Activated naive CD4-positive, alpha-beta T cell treated with anti-CD3 and anti-CD28 coated beads for 36 hours (primary cell): ENCODE results near the gene PDCD1LG2. TPM values are rescaled to one million over a fixed set of nuclear protein-coding genes. Genes with fewer than 3 reads are reported as not detected.

ENCODE experiments used
- CTCF ChIA-PET: fragments of 350-600 bp; sonication (Branson Sonifier 250); formaldehyde crosslinking; loops from one replicate; lab custom pipeline; 2021; ENCODE audit warnings: antibody characterized with exemption; lab: Charles Lee
- DNase-seq: peaks from one replicate; pipeline ENCODE4 v3.0.0-alpha.2; 2020
- H3K27ac Mint-ChIP-seq: one replicate; pipeline ENCODE4 v1.8.0; 2021; ENCODE audit warnings: mild to moderate bottlenecking, mixed read lengths
- H3K27me3 Mint-ChIP-seq: one replicate; pipeline ENCODE4 v1.8.0; 2021; ENCODE audit warnings: low read depth, mixed read lengths
- H3K36me3 Mint-ChIP-seq: one replicate; pipeline ENCODE4 v1.8.0; 2021; ENCODE audit warnings: low read depth, mixed read lengths
- H3K4me1 Mint-ChIP-seq: one replicate; pipeline ENCODE4 v1.8.0; 2021; ENCODE audit warnings: low read depth, mixed read lengths
- H3K4me3 Mint-ChIP-seq: one replicate; pipeline ENCODE4 v1.8.0; 2021; ENCODE audit warnings: mild to moderate bottlenecking, moderate library complexity, mixed read lengths
- H3K9me3 Mint-ChIP-seq: one replicate; pipeline ENCODE4 v1.8.0; 2021; ENCODE audit warnings: mixed read lengths
- intact Hi-C: fragments of 100-400 bp; cut with micrococcal nuclease; formaldehyde crosslinking; loops from one replicate; pipeline ENCODE4 v1.15.1; 2023
- total RNA-seq, 2 experiments: library from RNA; stranded (reverse); gene quantifications; one replicate each; pipeline ENCODE4 v1.2.3, GENCODE V29; 2021

The PDCD1LG2 gene
- total RNA-seq, 2 experiments from 2014 or later = 0.10 TPM; not detected in 1

GRCh38 chr9:5549658-5550650 is 39.6 kb downstream of the PDCD1LG2 start:
- no peak overlapping the region for H3K27ac Mint-ChIP-seq
- H3K4me3 Mint-ChIP-seq = no peak overlapping the region
- peaks cover 4% of the 10 kb centered on the region for H3K4me1 Mint-ChIP-seq
- H3K27me3 Mint-ChIP-seq = no peaks in the 10 kb centered on the region
- H3K9me3 Mint-ChIP-seq = no peaks in the 10 kb centered on the region
- intact Hi-C loops = no loop called here
- no peak for DNase-seq
- H3K36me3 Mint-ChIP-seq = no peaks in the 10 kb centered on the region
- CTCF ChIA-PET = interaction anchor here (0.6 to 1.4 kb wide), 6 partner anchors 13 to 59 kb away, joined by 3 to 4 read pairs (median 3); no protein-coding TSS in a partner anchor

GRCh38 chr9:5551368-5552150 is 41.2 kb downstream of the PDCD1LG2 start:
- intact Hi-C loops = no loop called here
- no peak overlapping the region for H3K27ac Mint-ChIP-seq
- H3K4me1 Mint-ChIP-seq = no peaks in the 10 kb centered on the region
- DNase-seq = no peak
- no peaks in the 10 kb centered on the region for H3K27me3 Mint-ChIP-seq
- H3K9me3 Mint-ChIP-seq = no peaks in the 10 kb centered on the region
- CTCF ChIA-PET = interaction anchor here (0.7 to 1.0 kb wide), 2 partner anchors 13 to 38 kb away, joined by 3 read pairs; no protein-coding TSS in a partner anchor
- H3K4me3 Mint-ChIP-seq = no peak overlapping the region
- H3K36me3 Mint-ChIP-seq = no peaks in the 10 kb centered on the region

GRCh38 chr9:5552301-5552700 is 42.0 kb downstream of the PDCD1LG2 start:
- no peaks in the 10 kb centered on the region for H3K9me3 Mint-ChIP-seq
- no peak overlapping the region for H3K4me3 Mint-ChIP-seq
- H3K27me3 Mint-ChIP-seq = no peaks in the 10 kb centered on the region
- CTCF ChIA-PET = interaction anchor here (0.7 kb wide), 1 partner anchor 37 kb away, joined by 3 read pairs; no protein-coding TSS in a partner anchor
- no peak for DNase-seq
- no peak overlapping the region for H3K27ac Mint-ChIP-seq
- intact Hi-C loops = no loop called here
- no peaks in the 10 kb centered on the region for H3K36me3 Mint-ChIP-seq
- peaks cover 6% of the 10 kb centered on the region for H3K4me1 Mint-ChIP-seq

- CTCF ChIA-PET = interaction anchor here (1.4 kb wide), 1 partner anchor 103 kb away, joined by 5 read pairs; the partner anchor contains the start of gene CD274
- no peaks in the 10 kb centered on the region for H3K9me3 Mint-ChIP-seq
- H3K36me3 Mint-ChIP-seq = no peaks in the 10 kb centered on the region
- peaks cover 15% of the 10 kb centered on the region for H3K4me1 Mint-ChIP-seq
- no peak overlapping the region for H3K4me3 Mint-ChIP-seq
- H3K27me3 Mint-ChIP-seq = no peaks in the 10 kb centered on the region
- H3K27ac Mint-ChIP-seq = no peak overlapping the region
- no peak for DNase-seq
- intact Hi-C loops = no loop called here
Measured at GRCh38 chr9:5553211-5553610, 42.9 kb downstream of the PDCD1LG2 start.

- Mint-ChIP-seq H3K27ac (no peak overlapping the region), H3K4me3 (no peak overlapping the region), H3K36me3 (peaks cover 2% of the 10 kb centered on the region), H3K27me3 (no peaks in the 10 kb centered on the region), H3K9me3 (no peaks in the 10 kb centered on the region), H3K4me1 (peaks cover 23% of the 10 kb centered on the region)
- intact Hi-C loops = no loop called here
- no peak for DNase-seq
- CTCF ChIA-PET = interaction anchor here (0.5 to 1.4 kb wide), 2 partner anchors 33 to 104 kb away, joined by 3 to 5 read pairs; partner anchors contain the start of gene CD274
Measured at GRCh38 chr9:5554254-5554653, 43.9 kb downstream of the PDCD1LG2 start.

GRCh38 chr9:5556101-5556705 is 45.9 kb downstream of the PDCD1LG2 start:
- H3K27ac Mint-ChIP-seq = no peak overlapping the region
- CTCF ChIA-PET = no interaction called here

GRCh38 chr9:5557606-5558587 is 47.6 kb downstream of the PDCD1LG2 start:
- intact Hi-C loops = loop anchor here (1.0 kb wide), 1 partner anchor 99 kb away; no protein-coding TSS in a partner anchor

More at GRCh38 chr9:5556101-5556705, 45.9 kb downstream of the PDCD1LG2 start:
- H3K4me3 Mint-ChIP-seq = no peak overlapping the region
- DNase-seq = no peak
- H3K36me3 Mint-ChIP-seq = peaks cover 2% of the 10 kb centered on the region
- intact Hi-C loops = no loop called here
- H3K9me3 Mint-ChIP-seq = no peaks in the 10 kb centered on the region
- H3K4me1 Mint-ChIP-seq = peaks cover 32% of the 10 kb centered on the region
- H3K27me3 Mint-ChIP-seq = no peaks in the 10 kb centered on the region

GRCh38 chr9:5559659-5560058 is 49.3 kb downstream of the PDCD1LG2 start:
- H3K27ac Mint-ChIP-seq = no peak overlapping the region
- no peak overlapping the region for H3K4me3 Mint-ChIP-seq
- no peaks in the 10 kb centered on the region for H3K9me3 Mint-ChIP-seq
- intact Hi-C loops = no loop called here
- DNase-seq = no peak
- CTCF ChIA-PET = interaction anchor here (0.9 to 1.3 kb wide), 3 partner anchors 31 to 294 kb away, joined by 3 to 5 read pairs (median 3); no protein-coding TSS in a partner anchor
- no peaks in the 10 kb centered on the region for H3K27me3 Mint-ChIP-seq
- peaks cover 2% of the 10 kb centered on the region for H3K36me3 Mint-ChIP-seq
- H3K4me1 Mint-ChIP-seq = peaks cover 54% of the 10 kb centered on the region

More at GRCh38 chr9:5557606-5558587, 47.6 kb downstream of the PDCD1LG2 start:
- Mint-ChIP-seq H3K4me3 (no peak overlapping the region), H3K36me3 (peaks cover 2% of the 10 kb centered on the region), H3K9me3 (no peaks in the 10 kb centered on the region), H3K27ac (no peak overlapping the region), H3K27me3 (no peaks in the 10 kb centered on the region), H3K4me1 (peaks cover 41% of the 10 kb centered on the region)
- CTCF ChIA-PET = interaction anchor here (1.3 to 1.4 kb wide), 2 partner anchors 25 to 32 kb away, joined by 4 to 5 read pairs; no protein-coding TSS in a partner anchor
- peak; percentile 76 for DNase-seq

- H3K36me3 Mint-ChIP-seq = peaks cover 2% of the 10 kb centered on the region
- CTCF ChIA-PET = interaction anchor here (1.0 kb wide), 1 partner anchor 294 kb away, joined by 3 read pairs; no protein-coding TSS in a partner anchor
- H3K4me1 Mint-ChIP-seq = peaks cover 55% of the 10 kb centered on the region
- no peaks in the 10 kb centered on the region for H3K27me3 Mint-ChIP-seq
- intact Hi-C loops = no loop called here
- H3K27ac Mint-ChIP-seq = no peak overlapping the region
- H3K4me3 Mint-ChIP-seq = no peak overlapping the region
- DNase-seq = no peak
- no peaks in the 10 kb centered on the region for H3K9me3 Mint-ChIP-seq
Measured at GRCh38 chr9:5560443-5561100, 50.2 kb downstream of the PDCD1LG2 start.

GRCh38 chr9:5561828-5562488 is 51.6 kb downstream of the PDCD1LG2 start:
- Mint-ChIP-seq H3K9me3 (no peaks in the 10 kb centered on the region), H3K27me3 (no peaks in the 10 kb centered on the region), H3K27ac (no peak overlapping the region), H3K36me3 (peaks cover 2% of the 10 kb centered on the region), H3K4me1 (peaks cover 52% of the 10 kb centered on the region), H3K4me3 (no peak overlapping the region)
- CTCF ChIA-PET = interaction anchor here (1.1 kb wide), 1 partner anchor 9 kb away, joined by 3 read pairs; no protein-coding TSS in a partner anchor
- intact Hi-C loops = loop anchor here (2.0 kb wide), 2 partner anchors 51 to 103 kb away; partner anchors contain the start of gene PDCD1LG2
- DNase-seq = no peak
